GM18499 (cell line): ENCODE results near the gene FOXS1.

Source experiments
- ATAC-seq: cut with Tn5 transposase; IDR thresholded peaks from one replicate; pipeline ENCODE4 v1.9.1; 2021; ENCODE audit warnings: moderate number of reproducible peaks; ENCODE audit not compliant: insufficient read depth, unreplicated experiment

The FOXS1 gene

DNA sequence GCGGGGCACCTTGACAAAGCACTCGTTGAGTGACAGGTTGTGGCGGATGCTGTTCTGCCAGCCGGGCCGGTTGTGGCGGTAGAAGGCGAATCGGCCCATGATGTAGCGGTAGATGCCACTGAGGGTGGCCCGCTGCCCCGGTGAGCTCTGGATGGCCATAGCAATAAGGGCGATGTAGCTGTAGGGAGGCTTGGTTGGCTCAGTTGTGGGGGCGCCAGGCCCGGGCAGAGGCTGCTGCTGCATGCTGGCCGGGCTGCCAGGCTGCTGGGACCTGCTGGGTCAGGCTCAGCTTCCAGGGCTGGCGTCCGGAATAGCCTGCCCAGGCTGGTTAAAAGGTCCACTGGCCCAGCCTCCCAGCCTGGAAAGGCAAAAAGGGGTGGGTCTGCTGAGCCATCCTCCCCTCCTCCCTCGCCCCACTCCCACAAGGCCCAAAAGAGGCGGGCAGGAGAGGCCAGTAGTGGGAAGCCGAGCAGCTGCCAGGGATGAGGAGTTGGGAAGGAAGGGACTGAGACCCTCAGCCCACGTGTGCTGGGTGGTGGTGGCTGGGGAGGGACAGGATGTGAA, at the start of gene FOXS1:
FOXS1 (minus strand) TSS at position 305 of the 564 bp plus-strand sequence; CDS start at position 243, 62 bp downstream.
- no peak for ATAC-seq

DNA sequence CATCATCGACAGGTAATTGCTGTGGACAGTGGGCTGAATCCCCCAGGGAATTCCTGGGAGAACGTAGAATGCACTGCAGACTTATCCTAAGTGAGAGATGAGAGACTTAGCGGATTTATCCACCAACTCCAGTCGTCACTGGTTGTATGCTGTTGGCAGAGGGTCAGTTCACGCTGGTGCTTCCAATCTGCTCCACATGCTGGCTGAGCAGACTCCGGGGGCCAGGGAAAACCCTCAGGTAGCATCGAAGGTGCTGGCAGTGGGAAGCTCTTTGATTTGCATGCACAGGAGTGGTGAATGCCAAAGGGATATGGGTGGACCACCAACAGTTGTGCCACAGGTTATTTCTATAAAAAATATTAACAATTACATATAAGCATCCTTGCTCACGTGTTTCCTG, 45.2 kb upstream of the FOXS1 start:
- no peak for ATAC-seq

DNA sequence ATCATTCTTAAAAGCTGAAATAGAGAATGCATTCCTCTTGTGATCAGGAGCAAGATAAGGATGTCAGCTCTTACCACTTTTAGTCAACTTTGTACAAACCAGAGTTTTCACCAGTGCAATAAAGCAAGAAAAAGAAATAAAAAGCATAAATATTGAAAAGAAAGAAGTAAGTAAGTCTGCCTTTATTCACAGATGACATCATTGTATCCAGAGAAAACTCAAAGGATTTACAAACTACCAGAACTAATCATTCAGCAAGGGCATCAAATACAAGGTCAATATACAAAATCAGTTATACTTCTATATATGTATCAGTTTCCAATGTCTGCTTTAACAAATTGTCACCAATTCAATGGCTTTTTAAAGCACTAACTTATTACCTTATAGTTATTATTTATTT, 38.4 kb upstream of the FOXS1 start:
- ATAC-seq, result no peak

DNA sequence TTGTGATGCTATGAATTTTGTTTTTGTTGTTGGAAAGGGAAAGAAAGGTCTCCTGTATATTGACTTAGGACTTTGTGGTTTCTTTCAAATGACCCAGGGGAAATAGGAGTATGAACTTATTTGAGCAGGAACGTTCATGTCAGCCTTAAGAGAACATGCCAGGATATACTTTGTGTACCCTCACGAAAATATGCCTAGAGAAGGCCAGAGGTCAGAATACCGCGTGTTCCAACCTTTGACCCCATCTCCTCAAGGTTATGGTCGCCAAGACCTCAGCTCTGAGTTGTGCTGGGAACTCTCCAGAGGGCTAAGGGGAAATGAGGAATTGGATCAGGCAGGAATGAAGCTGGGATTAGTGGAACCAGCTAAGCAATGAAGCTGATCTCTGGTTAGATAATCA, 36.5 kb upstream of the FOXS1 start:
- ATAC-seq, result no peak

DNA sequence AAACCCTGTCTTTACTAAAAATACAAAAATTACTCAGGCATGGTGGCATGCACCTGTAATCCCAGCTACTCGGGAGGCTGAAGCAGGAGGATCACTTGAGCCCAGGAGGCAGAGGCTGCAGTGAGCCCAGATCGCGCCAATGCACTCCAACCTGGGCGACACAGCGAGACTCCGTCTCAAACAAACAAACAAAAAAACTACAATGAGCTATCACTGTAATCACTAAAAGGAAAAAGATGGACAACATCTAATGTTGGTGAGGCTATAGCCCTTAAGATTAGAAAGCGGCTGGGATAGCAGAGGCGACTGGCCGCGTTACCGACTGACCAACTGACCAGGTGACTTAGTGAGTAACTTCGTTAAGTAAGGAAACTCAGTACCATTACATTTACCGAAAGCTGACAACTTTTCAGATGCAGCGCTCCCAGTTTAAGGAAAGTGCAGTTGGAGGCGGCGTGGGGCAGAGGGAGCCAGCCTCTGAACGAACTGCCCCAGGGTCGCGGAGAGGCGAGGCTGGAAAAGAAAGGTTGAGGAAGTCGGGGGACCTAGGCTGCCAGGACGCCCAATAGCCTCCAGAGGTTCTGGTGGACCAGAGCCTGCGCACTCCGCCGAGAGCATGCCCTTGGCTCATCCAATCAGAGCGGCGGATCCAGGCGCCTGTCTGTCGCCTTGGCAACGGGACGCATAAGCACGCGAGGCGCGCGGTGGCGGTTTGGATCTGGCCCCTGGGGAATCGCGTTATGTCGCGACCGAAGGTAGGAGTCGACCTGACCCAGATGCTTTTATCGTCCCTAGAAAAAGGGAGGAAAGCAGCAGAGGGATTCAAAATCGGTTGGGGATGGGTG, 34.0 kb upstream of the FOXS1 start:
- ATAC-seq, result peak; percentile 66

DNA sequence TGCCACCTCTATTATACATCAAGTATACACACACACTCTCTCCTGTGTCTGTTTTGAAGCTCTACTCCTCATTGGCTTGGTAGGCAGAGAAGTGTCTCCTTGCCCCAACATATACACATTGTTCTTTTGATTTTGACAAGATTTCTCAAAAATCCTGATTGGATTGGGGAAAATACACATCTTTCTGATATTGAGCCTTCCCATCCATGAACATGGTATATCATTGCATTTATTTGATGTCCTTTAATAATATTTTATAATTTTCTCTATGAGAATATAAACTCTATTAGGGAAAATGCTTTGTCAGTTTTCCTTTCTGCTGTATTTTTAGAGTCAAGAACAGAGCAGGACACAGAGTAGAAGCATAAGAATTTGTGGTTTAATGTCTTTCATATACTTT, 32.3 kb upstream of the FOXS1 start:
- ATAC-seq, result no peak

DNA sequence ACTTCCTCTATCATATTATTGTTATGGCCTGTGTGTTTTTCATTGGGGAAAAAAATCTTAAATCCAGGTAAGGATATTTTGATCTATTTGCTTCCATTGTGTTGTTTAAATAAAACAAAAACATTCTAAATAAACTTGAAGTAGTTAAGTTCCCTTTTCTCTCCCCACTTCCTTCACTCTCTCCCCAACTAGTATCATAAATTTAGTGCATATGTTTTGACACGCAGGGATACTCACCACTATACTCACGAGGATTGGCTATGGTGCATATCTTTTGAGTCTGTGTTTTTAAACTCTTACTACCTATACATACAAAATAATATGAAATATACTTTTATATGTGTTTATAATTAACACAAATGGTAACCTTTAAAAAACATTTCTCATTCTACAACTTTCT, 30.3 kb upstream of the FOXS1 start:
- ATAC-seq, result no peak

DNA sequence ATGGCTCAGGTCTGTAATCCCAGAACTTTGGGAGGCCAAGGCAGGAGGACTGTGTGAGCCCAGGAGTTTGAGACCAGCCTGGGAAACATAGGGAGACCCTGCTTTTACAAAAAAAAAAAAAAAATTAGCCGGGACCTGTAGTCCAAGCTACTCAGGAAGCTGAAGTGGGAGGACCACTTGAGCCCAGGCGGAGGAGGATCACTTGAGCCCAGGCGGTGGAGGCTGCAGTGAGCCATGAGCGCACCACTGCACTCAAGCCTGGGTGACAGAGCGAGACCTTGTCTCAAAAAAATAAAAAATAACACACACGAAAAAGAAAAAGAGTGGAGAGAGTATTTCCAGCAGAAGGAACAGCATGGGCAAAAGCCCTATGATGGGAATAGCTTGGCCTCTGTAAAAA, 27.0 kb upstream of the FOXS1 start:
- ATAC-seq, result no peak

DNA sequence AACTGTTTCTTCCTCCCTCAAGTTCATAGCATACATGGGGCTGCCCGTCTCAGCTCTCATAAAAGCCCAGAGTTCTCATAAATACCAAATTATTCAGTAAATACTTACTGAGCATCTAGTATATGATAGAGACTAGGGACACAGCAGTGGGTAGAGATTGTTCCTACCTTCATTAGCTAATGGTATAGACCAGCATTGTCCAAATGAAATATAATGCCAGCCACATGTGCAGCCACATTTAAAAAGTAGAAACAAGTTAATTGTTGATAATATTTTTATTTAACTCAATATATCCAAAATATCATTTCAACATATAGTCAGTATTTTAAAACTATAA, 26.2 kb upstream of the FOXS1 start:
- no peak for ATAC-seq

DNA sequence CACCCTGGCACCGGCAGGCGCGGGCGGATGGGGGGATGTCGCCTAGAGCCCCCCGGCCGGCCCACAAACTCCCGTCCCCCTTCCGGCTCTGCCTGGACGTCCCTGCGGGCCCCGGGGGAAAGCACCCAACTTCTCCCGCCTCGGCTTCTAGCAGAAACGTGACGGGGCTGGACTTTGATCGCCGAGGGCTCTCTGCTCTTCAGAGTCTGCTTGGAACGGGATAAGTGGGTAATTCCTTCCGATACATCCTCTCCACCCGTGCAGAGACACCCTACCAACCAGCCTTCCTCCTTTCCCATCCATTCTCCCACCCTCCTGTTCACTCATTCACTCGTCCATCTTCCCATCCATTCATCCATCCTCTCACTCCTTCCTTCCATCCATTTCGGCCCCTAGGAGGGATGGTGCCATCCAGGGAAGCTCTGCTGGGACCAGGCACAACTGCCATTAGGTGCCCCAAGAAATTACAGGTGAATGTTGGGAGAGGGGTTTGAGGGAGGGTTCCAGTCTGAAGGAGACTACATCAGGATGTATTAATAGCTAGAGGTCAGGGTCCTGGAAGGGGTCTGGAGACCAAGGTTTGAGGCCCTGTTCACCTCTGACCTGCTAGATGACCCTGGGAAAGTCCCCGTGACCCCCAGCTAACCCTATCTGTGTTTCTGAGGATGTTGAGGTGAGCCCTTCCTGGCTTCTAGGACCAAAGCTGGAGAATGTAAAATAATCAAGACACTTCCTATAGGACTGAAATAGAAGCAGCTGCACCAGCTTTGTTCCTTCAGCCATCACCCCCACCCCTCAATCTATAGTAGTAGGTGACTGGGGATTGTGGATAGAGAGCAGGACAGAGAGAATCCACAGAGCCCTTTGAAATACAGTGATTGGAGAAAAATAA, 25.6 kb upstream of the FOXS1 start:
- no peak for ATAC-seq

DNA sequence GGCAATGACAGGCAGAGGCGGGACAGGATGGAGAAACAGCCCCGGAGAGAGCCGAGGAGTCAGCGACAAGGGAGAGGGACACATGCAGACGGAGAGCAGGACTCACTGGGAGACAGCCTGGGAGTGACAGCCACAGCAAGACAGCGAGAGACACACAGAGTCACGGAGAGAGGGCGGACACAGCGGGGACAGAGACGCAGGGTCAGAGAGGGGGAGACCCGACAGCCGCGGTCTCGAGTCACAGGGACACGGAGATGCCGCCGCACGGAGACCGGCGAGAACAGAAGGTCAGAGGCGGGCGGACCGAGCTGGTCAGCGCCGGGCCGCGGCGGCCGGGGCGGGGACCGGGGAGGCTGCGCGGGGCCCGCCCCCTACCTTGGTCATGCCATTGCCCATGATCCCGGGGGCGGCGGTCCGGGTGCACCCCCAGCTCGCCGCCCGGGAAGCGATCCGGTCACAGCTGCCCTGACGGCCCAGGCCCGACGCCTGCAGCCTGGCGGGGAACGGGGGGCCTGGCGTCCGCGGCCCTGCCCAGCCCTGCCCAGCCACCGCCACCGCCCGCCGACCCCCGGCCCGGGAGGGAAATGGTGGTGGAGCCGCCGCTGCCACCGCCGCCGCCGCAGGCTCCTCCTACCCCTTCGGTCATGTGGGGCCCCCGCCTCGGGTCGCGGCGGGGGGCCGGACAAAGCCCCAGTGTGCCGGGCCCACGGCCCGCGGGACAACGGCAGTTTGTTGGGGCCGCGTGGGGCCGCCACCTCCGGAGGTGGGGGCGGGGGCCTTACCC, 24.7 kb upstream of the FOXS1 start, which contains the start of the genes DUSP15 and TTLL9:
DUSP15 (minus strand) TSS at position 586 of the 784 bp plus-strand sequence; CDS start at position 396, 190 bp downstream.
TTLL9 (plus strand) TSS at position 693 of the 784 bp plus-strand sequence. CDS start 493 bp downstream, outside the sequence.
- ATAC-seq, result no peak

DNA sequence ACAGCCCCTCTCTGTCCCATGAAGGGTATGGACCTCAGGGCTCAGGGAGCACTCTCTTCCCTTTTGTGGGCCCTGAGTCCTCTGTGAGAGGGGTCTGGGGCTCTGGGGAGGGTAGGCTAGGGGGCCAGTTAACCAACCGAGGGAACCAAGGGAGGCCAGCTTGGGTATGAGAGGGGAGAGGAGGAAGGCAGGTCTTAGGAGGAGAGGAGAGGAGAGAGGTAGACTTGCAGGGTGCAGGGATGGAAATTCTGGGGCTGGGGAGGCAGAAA, 24.2 kb upstream of the FOXS1 start:
- no peak for ATAC-seq

DNA sequence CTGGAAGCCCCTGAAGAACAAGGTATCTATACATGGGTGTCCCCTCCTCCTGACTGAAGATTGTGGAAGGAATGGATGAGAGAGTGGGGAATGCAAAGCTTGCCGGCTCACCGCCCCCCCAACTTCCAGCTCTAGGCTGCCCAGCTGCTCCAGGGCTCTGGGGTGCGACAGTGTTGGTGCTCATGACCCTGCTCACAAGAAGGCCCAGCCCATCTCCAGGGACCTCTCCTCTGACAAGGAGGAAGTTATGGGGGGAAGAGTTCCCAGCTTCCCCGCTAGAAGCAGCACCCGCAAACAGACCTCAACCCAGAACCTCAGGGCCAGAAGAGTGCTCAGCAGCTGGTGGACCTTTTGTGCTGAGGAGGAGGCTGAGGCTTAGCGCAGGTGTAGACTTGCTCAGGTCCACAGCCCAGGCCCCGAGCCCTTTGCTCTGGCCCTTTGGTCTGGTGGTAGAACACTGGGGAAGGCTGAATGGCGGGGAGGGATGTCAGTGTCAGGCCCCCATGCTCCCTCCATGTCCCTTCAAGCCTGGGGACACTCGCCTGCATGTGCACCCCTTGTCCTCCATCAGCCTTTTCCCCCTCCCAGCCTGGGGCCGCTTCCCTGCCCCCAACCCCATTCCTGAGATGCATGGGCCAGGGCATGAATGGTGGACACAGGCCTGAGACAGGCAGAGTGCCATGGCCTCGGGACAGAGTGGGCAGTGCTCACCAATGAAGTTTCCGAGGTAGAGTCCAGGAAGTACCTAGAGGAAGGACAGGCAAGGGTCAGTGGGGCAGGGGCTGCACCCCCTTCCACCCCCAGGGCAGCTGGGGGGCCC, 23.7 kb upstream of the FOXS1 start:
- no peak for ATAC-seq

DNA sequence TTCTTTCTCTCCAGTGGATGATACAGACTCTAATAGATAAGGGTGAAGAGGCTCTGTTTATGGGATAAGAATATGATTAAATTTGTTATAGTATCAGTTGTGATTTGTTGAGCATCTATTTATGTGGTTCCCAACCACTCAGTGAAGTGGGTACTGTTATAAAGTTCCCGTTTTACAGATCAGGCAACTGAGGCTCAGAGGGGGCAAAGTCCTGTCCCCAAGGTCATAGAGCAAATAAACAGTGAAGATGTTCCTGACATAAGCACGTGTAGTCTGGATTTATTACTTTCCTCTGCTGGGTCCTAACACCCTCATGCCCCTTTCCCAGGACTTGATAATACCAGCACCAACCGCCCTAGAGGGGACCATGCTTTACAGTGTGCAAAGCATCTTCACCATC, 20.8 kb upstream of the FOXS1 start:
- no peak for ATAC-seq

DNA sequence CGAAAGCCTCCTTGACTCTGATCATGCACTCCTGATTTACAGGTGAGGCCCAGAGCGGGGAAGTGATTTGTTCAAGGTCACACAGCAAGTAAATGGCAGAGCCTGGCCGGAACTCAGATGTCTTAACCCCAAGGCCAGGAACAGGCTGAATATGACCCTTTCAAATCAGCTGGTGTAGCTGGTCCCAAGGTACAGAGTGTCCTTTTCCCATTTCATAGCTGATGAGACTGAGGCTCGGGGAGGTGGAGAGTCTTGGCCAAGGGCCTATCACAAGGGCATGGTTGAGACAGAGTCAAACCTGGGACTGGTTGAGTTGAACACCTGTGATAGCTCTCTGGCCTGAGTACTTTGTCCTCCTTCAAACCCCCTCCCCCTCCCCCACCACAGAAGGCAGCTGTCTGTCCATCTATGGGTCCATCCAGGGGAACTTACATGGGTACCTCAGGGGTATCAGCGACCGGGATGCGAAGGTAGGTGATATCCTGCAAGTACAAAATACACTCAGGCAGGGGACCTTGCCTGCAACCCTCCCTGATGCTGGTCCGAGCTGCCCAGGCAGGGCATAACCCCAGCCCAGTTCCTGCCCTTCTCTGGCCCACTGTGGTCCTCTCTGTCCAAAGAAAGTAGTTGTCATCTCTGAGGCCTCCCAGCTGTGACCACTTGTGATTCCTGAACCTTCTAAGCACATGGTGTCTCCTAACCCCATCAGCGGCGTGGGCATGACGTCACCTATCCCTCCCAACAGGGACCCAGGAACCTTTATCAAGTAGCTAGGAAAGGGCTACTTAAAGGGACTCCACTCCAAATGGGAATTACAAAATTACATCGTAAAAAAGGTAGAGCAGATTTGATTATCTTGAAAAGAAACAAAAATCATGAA, 19.4 kb upstream of the FOXS1 start:
- no peak for ATAC-seq

DNA sequence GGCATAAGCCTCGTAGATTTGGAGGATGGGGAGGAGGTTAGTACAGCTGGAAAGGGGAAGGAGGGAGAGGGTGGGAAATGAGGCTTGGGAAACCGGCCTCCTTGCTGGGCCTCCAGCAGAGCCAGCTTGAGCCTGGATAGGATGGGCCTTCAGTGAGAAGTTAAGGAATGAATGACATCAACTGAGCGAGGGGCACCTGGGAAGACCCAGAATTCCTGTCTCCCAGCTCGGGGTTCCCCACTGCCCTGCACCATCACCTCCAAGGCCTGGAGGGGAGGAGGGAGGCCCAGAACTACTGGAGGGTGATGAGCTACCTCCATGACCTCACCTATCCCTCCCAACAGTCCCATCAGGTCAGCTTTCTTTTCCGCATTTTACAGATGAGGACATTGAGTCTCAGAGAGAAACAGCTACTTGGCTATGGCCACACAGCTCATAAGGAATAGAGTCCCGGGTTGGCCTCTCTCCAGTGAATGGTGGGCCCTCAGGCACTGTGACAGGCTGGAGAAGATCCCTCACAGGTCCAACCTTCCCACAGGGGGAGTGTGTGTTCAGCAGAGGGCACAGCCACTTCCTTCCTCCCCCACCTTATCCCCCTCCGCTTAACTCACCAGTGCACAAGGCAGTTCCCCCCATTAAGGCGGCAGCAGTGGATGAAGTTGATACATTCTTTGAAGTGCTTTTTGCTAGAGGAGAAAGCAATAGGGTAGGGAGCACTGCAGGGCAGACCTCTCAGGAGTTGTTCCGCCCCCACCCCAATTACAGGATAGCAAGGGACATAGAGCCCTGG, 18.1 kb upstream of the FOXS1 start:
- no peak for ATAC-seq

DNA sequence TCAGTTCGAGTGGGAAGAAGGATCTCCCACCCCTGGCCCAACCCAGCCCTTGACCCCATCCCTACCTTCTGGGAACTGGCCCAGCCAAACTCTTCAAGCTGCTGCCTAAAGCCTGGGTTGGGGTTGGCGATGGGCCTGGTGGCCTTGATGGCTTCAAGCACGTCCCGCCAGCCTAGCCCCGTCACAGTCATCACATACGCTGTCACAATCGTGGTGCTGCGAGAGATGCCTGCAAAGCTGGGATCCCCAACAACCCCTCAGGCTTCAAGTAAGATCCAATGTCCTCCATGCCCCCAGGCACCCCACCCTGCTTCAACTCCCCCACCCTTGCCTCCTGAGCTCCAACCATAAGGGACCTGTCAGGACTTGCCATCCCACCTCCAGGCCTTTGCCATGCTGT, 17.1 kb upstream of the FOXS1 start:
- no peak for ATAC-seq

DNA sequence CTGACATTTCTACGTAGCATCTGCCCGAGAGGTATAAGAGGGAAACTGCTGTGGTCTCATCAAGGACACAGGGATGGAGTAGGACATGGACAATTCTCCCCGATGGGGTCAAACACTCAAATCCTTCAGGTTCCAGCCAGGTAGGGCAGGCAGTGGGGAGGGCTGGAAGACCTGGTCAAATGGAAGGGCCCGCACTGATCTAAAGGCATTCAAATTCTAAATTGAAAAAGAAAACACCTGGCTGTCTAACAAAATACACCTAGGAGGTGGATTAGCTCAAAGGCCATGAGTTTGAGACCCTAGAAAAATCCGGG, 16.7 kb upstream of the FOXS1 start:
- no peak for ATAC-seq
